Measurements from ENCODE around the gene DCHS1.
"Not testable (repeated sequence)": the region's sequence is repeated elsewhere in the genome, so short reads cannot be mapped to it uniquely, and the experiment has no call there.

The DCHS1 gene

GRCh38 chr11:6655790-6656583 is at the start of gene DCHS1:
DCHS1 (minus strand) TSS chr11:6655809; CDS start chr11:6641613, 14,196 bp downstream.
- peak; percentile 68 for DNase-seq

GRCh38 chr11:6703247-6704063 is 47.8 kb upstream of the DCHS1 start:
- peak; percentile 56 for DNase-seq

- DNase-seq = not testable (repeated sequence)
These were observed 46.3 kb upstream of the DCHS1 start for GRCh38 chr11:6701955-6702354.

GRCh38 chr11:6695377-6695776 is 39.8 kb upstream of the DCHS1 start:
- no peak for DNase-seq

GRCh38 chr11:6694229-6694535 is 38.6 kb upstream of the DCHS1 start:
- DNase-seq = no peak

GRCh38 chr11:6693342-6694228 is 38.0 kb upstream of the DCHS1 start:
- DNase-seq = peak; percentile 52

GRCh38 chr11:6692128-6692527 is 36.5 kb upstream of the DCHS1 start:
- DNase-seq = no peak

- not testable (repeated sequence) for DNase-seq
These were observed 35.0 kb upstream of the DCHS1 start for GRCh38 chr11:6690431-6691132.

- no peak for DNase-seq
These were observed 32.3 kb upstream of the DCHS1 start for GRCh38 chr11:6687876-6688275.

- no peak for DNase-seq
These were observed 30.4 kb upstream of the DCHS1 start for GRCh38 chr11:6686006-6686405.

GRCh38 chr11:6684068-6684467 is 28.5 kb upstream of the DCHS1 start:
- DNase-seq = not testable (repeated sequence)

- peak; percentile 99 for DNase-seq
These were observed 27.6 kb upstream of the DCHS1 start, which contains the start of gene MRPL17 for GRCh38 chr11:6682936-6683861. MRPL17 (minus strand) TSS chr11:6683340; CDS start chr11:6683296, 44 bp downstream.

- peak; percentile 27 for DNase-seq
These were observed 27.0 kb upstream of the DCHS1 start for GRCh38 chr11:6682591-6682935.

GRCh38 chr11:6681949-6682348 is 26.3 kb upstream of the DCHS1 start:
- DNase-seq = no peak

- DNase-seq = no peak
These were observed 25.9 kb upstream of the DCHS1 start for GRCh38 chr11:6681505-6681904.

- no peak for DNase-seq
These were observed 21.4 kb upstream of the DCHS1 start for GRCh38 chr11:6677018-6677417.

GRCh38 chr11:6674862-6675261 is 19.3 kb upstream of the DCHS1 start:
- DNase-seq = no peak

- DNase-seq = no peak
These were observed 18.6 kb upstream of the DCHS1 start for GRCh38 chr11:6674219-6674597.

GRCh38 chr11:6673523-6674218 is 18.1 kb upstream of the DCHS1 start:
- DNase-seq = no peak

- DNase-seq = no peak
These were observed 16.4 kb upstream of the DCHS1 start for GRCh38 chr11:6671991-6672390.
